CD4-positive, alpha-beta memory T cell (primary cell): ENCODE data around the gene POMP. TPM values are rescaled to one million over a fixed set of nuclear protein-coding genes. Genes with fewer than 3 reads are reported as not detected.

ENCODE experiments used
- CTCF ChIA-PET: fragments of 350-600 bp; sonication (Branson Sonifier 250); formaldehyde crosslinking; loops from one replicate; lab custom pipeline; 2021; ENCODE audit warnings: inconsistent platforms; ENCODE audit not compliant: partially characterized antibody; lab: Charles Lee
- POLR2A ChIA-PET: fragments of 350-600 bp; sonication (Branson Sonifier 250); formaldehyde crosslinking; loops from one replicate; lab custom pipeline; 2021; ENCODE audit not compliant: partially characterized antibody; lab: Charles Lee
- DNase-seq, 5 donors: peaks; one replicate each; pipeline versions ENCODE4 v3.0.0 to v3.0.0-alpha.2; 2020 to 2022; ENCODE audit warnings: mixed read lengths in 1 of 5
- H3K27ac ChIP-seq: one replicate; pipeline ENCODE4 v1.7.0; 2013; ENCODE audit warnings: low read depth, low read length
- H3K27me3 ChIP-seq: 2 replicates; pipeline ENCODE4 v1.7.0; 2013; ENCODE audit warnings: mild to moderate bottlenecking, low read length, moderate library complexity; ENCODE audit not compliant: insufficient read depth
- H3K36me3 ChIP-seq: 2 replicates; pipeline ENCODE4 v1.7.0; 2013; ENCODE audit warnings: mild to moderate bottlenecking, low read length, moderate library complexity; ENCODE audit not compliant: insufficient read depth
- H3K4me1 ChIP-seq: 2 replicates; pipeline ENCODE4 v1.7.0; 2013; ENCODE audit warnings: mild to moderate bottlenecking, low read length, moderate library complexity; ENCODE audit not compliant: insufficient read depth
- H3K4me3 ChIP-seq, 2 donors: one replicate each; pipeline ENCODE4 v1.7.0; 2013; ENCODE audit warnings: low read length in 2 of 2, mild to moderate bottlenecking in 1 of 2
- H3K9me3 ChIP-seq, 2 donors: one replicate each; pipeline ENCODE4 v1.7.0; 2013; ENCODE audit warnings: low read length in 2 of 2, control low read depth in 1 of 2; ENCODE audit not compliant: control insufficient read depth in 1 of 2
- H3K27ac Mint-ChIP-seq, 7 donors: one replicate each; pipeline ENCODE4 v1.8.0; 2020 to 2021; ENCODE audit warnings: mixed read lengths in 7 of 7, mild to moderate bottlenecking in 6 of 7, inconsistent platforms in 3 of 7, moderate library complexity in 3 of 7
- H3K27me3 Mint-ChIP-seq, 2 donors: one replicate each; pipeline ENCODE4 v1.8.0; 2020 to 2021; ENCODE audit warnings: mixed read lengths in 2 of 2
- H3K36me3 Mint-ChIP-seq, 2 donors: one replicate each; pipeline ENCODE4 v1.8.0; 2020 to 2021; ENCODE audit warnings: mixed read lengths in 2 of 2, inconsistent platforms in 1 of 2, mild to moderate bottlenecking in 1 of 2
- H3K4me1 Mint-ChIP-seq, 4 donors: one replicate each; pipeline ENCODE4 v1.8.0; 2020 to 2021; ENCODE audit warnings: mixed read lengths in 4 of 4, mild to moderate bottlenecking in 1 of 4
- H3K4me3 Mint-ChIP-seq, 8 donors: one replicate each; pipeline ENCODE4 v1.8.0; 2020 to 2021; ENCODE audit warnings: mixed read lengths in 8 of 8, mild to moderate bottlenecking in 7 of 8, moderate library complexity in 6 of 8, inconsistent platforms in 3 of 8
- H3K9me3 Mint-ChIP-seq, 8 donors: one replicate each; pipeline ENCODE4 v1.8.0; 2020 to 2021; ENCODE audit warnings: mixed read lengths in 8 of 8, mild to moderate bottlenecking in 5 of 8, inconsistent platforms in 3 of 8, moderate library complexity in 1 of 8
- intact Hi-C: fragments of 100-400 bp; cut with micrococcal nuclease; formaldehyde crosslinking; loops from one replicate; pipeline ENCODE4 v1.15.1; 2023
- polyA plus RNA-seq, 2 donors: library from polyadenylated mRNA; unstranded; fragments of 300-500 nt; fragmentation: Illumina TruSeq; gene quantifications; one replicate each; pipeline ENCODE4 v1.2.3, GENCODE V29; 2021
- total RNA-seq, 2 experiments: library from RNA; stranded (reverse); gene quantifications; one replicate each; pipeline ENCODE4 v1.2.3, GENCODE V29; 2021

Gene POMP
- total and polyA plus RNA-seq, 4 experiments from 2014 or later: 23.0 to 109 (median 56.1) TPM

DNA sequence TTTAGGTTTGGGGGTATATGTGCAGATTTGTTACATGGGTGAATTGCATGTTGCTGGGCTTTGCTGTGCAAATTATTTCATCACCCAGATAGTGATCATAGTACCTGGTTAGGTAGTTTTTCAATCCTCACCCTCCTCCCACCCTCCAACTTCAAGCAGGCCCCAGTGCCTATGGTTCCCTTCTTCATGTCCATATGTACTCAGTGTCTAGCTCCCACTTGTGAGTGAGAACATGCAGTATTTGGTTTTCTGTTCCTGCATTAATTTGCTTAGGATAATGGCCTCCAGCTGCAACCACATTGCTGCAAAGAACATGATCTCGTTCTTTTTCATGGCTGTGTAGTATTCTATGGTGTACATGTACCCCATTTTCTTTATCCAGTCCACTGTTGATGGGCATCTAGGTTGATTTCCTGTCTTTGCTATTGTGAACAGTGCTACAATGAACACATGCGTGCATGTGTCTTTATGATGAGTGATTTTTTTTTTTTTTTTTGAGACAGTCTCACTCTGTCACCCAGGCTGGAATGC is 42.9 kb upstream of the POMP start:
- H3K9me3 ChIP-seq: no peaks in the 10 kb centered on the region
- no peak overlapping the region for H3K4me3 ChIP-seq
- peaks cover 11 to 15% (median 12%) of the 10 kb centered on the region in 4 donors for H3K4me1 Mint-ChIP-seq
- H3K36me3 Mint-ChIP-seq: no peaks in the 10 kb centered on the region
- H3K36me3 ChIP-seq: no peaks in the 10 kb centered on the region
- DNase-seq: no peak
- H3K9me3 Mint-ChIP-seq: no peaks in the 10 kb centered on the region
- H3K27me3 Mint-ChIP-seq: no peaks in the 10 kb centered on the region
- ChIA-PET POLR2A (no interaction called here), CTCF (interaction anchor here (0.7 kb wide), 1 partner anchor 1898 kb away, joined by 4 read pairs; no protein-coding TSS in a partner anchor)
- no peak overlapping the region for H3K27ac ChIP-seq
- no peak overlapping the region for H3K27ac Mint-ChIP-seq
- intact Hi-C loops: no loop called here
- H3K4me3 Mint-ChIP-seq: no peak overlapping the region
- H3K4me1 ChIP-seq: peaks cover 14% of the 10 kb centered on the region
- H3K27me3 ChIP-seq: no peaks in the 10 kb centered on the region

- intact Hi-C loops: no loop called here
- H3K36me3 Mint-ChIP-seq: no peaks in the 10 kb centered on the region
- no peak for DNase-seq
- no peaks in the 10 kb centered on the region for H3K9me3 Mint-ChIP-seq
- Histone ChIP-seq H3K4me3 (no peak overlapping the region), H3K9me3 (no peaks in the 10 kb centered on the region), H3K27me3 (no peaks in the 10 kb centered on the region), H3K4me1 (no peaks in the 10 kb centered on the region), H3K36me3 (no peaks in the 10 kb centered on the region), H3K27ac (no peak overlapping the region)
- ChIA-PET POLR2A (no interaction called here), CTCF (no interaction called here)
- no peak overlapping the region for H3K27ac Mint-ChIP-seq
- H3K27me3 Mint-ChIP-seq: peaks cover 0 to 2% of the 10 kb centered on the region in 2 donors
- H3K4me3 Mint-ChIP-seq: no peak overlapping the region
- H3K4me1 Mint-ChIP-seq: no peaks in the 10 kb centered on the region
Measured at GRCh38 chr13:28618230-28618994, 40.5 kb upstream of the POMP start.

DNA sequence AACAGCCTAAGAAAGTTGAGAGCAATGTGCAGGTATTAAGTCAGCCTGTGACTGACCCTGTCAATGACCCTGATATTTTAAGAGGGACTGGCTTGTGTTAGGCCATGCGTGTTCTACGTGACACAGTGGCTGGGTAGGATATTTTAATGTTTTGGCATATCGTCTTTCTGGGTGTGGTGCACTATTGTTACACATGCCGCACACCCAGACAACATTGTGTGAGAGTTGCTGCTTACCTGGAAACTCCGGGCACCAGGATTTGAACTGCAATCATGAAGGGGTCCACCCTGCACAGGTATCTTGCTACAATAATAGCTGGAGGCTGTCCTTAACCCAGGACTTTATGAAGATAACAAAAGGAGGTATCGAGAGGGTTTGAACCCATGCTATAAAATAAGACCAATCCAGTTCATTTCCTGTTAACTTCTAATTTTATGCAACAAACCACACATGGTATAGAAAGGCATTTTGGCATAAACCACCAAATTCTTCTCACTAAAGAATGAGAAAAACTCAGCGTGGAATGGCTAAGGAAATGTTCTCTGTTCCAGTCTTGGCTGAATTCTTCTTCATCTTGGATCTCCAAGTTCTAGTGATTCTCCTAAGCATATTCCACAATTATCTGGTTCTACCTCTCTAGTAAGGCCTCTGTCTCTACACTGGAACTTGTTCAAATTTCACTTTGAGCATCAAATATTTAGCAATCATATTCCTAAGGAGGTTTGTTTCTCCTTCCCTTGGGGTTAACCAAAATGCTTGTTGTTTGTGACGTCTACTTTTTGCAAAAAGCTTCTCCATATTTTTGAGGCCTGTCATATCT is 38.7 kb upstream of the POMP start:
- H3K4me1 Mint-ChIP-seq: peaks cover 0 to 5% (median 2%) of the 10 kb centered on the region in 4 donors
- peaks cover 0 to 2% of the 10 kb centered on the region in 2 donors for H3K27me3 Mint-ChIP-seq
- Histone ChIP-seq H3K4me3 (no peak overlapping the region), H3K27me3 (no peaks in the 10 kb centered on the region), H3K9me3 (no peaks in the 10 kb centered on the region), H3K36me3 (no peaks in the 10 kb centered on the region), H3K4me1 (no peaks in the 10 kb centered on the region), H3K27ac (no peak overlapping the region)
- no peak overlapping the region for H3K27ac Mint-ChIP-seq
- H3K36me3 Mint-ChIP-seq: no peaks in the 10 kb centered on the region
- no peak overlapping the region for H3K4me3 Mint-ChIP-seq
- ChIA-PET POLR2A (no interaction called here), CTCF (no interaction called here)
- no peaks in the 10 kb centered on the region for H3K9me3 Mint-ChIP-seq
- intact Hi-C loops: no loop called here
- DNase-seq: no peak

- Mint-ChIP-seq H3K27ac (no peak overlapping the region), H3K4me3 (no peak overlapping the region), H3K9me3 (no peaks in the 10 kb centered on the region), H3K4me1 (peaks cover 0 to 5% (median 2%) of the 10 kb centered on the region in 4 donors), H3K36me3 (no peaks in the 10 kb centered on the region), H3K27me3 (peaks cover 0 to 2% of the 10 kb centered on the region in 2 donors)
- H3K36me3 ChIP-seq: no peaks in the 10 kb centered on the region
- intact Hi-C loops: no loop called here
- no peak for DNase-seq
- no peaks in the 10 kb centered on the region for H3K4me1 ChIP-seq
- no peak overlapping the region for H3K27ac ChIP-seq
- no peak overlapping the region for H3K4me3 ChIP-seq
- no peaks in the 10 kb centered on the region for H3K9me3 ChIP-seq
- no peaks in the 10 kb centered on the region for H3K27me3 ChIP-seq
- CTCF ChIA-PET: no interaction called here
- POLR2A ChIA-PET: no interaction called here
Measured at GRCh38 chr13:28621449-28621848, 37.5 kb upstream of the POMP start.

- intact Hi-C loops: no loop called here
- Histone ChIP-seq H3K27ac (no peak overlapping the region), H3K4me3 (no peak overlapping the region), H3K9me3 (no peaks in the 10 kb centered on the region), H3K4me1 (no peaks in the 10 kb centered on the region), H3K36me3 (no peaks in the 10 kb centered on the region), H3K27me3 (no peaks in the 10 kb centered on the region)
- no peak overlapping the region for H3K27ac Mint-ChIP-seq
- peaks cover 0 to 2% of the 10 kb centered on the region in 2 donors for H3K27me3 Mint-ChIP-seq
- H3K36me3 Mint-ChIP-seq: no peaks in the 10 kb centered on the region
- ChIA-PET POLR2A (no interaction called here), CTCF (no interaction called here)
- peaks cover 0 to 5% (median 2%) of the 10 kb centered on the region in 4 donors for H3K4me1 Mint-ChIP-seq
- no peak for DNase-seq
- no peaks in the 10 kb centered on the region for H3K9me3 Mint-ChIP-seq
- peak overlapping the region in 1 of 8 donors; percentile 13 for H3K4me3 Mint-ChIP-seq
Measured at GRCh38 chr13:28622286-28622685, 36.6 kb upstream of the POMP start.

GRCh38 chr13:28623782-28624706 is 34.9 kb upstream of the POMP start:
- no peak for DNase-seq
- Mint-ChIP-seq H3K4me1 (peaks cover 0 to 5% (median 2%) of the 10 kb centered on the region in 4 donors), H3K9me3 (no peaks in the 10 kb centered on the region), H3K4me3 (no peak overlapping the region), H3K36me3 (no peaks in the 10 kb centered on the region), H3K27ac (no peak overlapping the region), H3K27me3 (peaks cover 0 to 2% of the 10 kb centered on the region in 2 donors)
- POLR2A ChIA-PET: no interaction called here
- no peaks in the 10 kb centered on the region for H3K27me3 ChIP-seq
- CTCF ChIA-PET: no interaction called here
- H3K4me1 ChIP-seq: no peaks in the 10 kb centered on the region
- intact Hi-C loops: no loop called here
- no peaks in the 10 kb centered on the region for H3K36me3 ChIP-seq
- H3K27ac ChIP-seq: no peak overlapping the region
- no peak overlapping the region for H3K4me3 ChIP-seq
- no peaks in the 10 kb centered on the region for H3K9me3 ChIP-seq
